ENCODE measurements around the gene NLN. TPM values are rescaled to one million over a fixed set of nuclear protein-coding genes. Genes with fewer than 3 reads are reported as not detected.
"Not testable (repeated sequence)": the region's sequence is repeated elsewhere in the genome, so short reads cannot be mapped to it uniquely, and the experiment has no call there.

The NLN gene
- total RNA-seq, 1 donor from 2014 or later, result 31.1 TPM

GRCh38 chr5:65831276-65831675 lies 109.3 kb downstream of the NLN start:
- DNase-seq (ENCODE audit: low read depth), result no peak

GRCh38 chr5:65832152-65832551 lies 110.1 kb downstream of the NLN start:
- DNase-seq (ENCODE audit: low read depth), result no peak

- DNase-seq (ENCODE audit: low read depth), result no peak
These were observed 110.7 kb downstream of the NLN start for GRCh38 chr5:65832603-65833228.

- DNase-seq (ENCODE audit: low read depth), result no peak
These were observed 111.8 kb downstream of the NLN start for GRCh38 chr5:65833780-65834179.

GRCh38 chr5:65834306-65834705 lies 112.3 kb downstream of the NLN start:
- DNase-seq (ENCODE audit: low read depth), result no peak

- no peak for DNase-seq (ENCODE audit: low read depth)
These were observed 113.2 kb downstream of the NLN start for GRCh38 chr5:65835191-65835590.

GRCh38 chr5:65837139-65837538 lies 115.1 kb downstream of the NLN start:
- peak; percentile 47 for DNase-seq (ENCODE audit: low read depth)

GRCh38 chr5:65839170-65839569 lies 117.2 kb downstream of the NLN start:
- not testable (repeated sequence) for DNase-seq (ENCODE audit: low read depth)

- no peak for DNase-seq (ENCODE audit: low read depth)
These were observed 118.1 kb downstream of the NLN start for GRCh38 chr5:65840071-65840470.

GRCh38 chr5:65844763-65845162 lies 122.8 kb downstream of the NLN start:
- not testable (repeated sequence) for DNase-seq (ENCODE audit: low read depth)

GRCh38 chr5:65846101-65846500 lies 124.1 kb downstream of the NLN start:
- DNase-seq (ENCODE audit: low read depth), result no peak

- DNase-seq (ENCODE audit: low read depth), result not testable (repeated sequence)
These were observed 125.0 kb downstream of the NLN start for GRCh38 chr5:65847019-65847418.

GRCh38 chr5:65849918-65850317 lies 127.9 kb downstream of the NLN start:
- DNase-seq (ENCODE audit: low read depth), result not testable (repeated sequence)

GRCh38 chr5:65854925-65855324 lies 132.9 kb downstream of the NLN start:
- DNase-seq (ENCODE audit: low read depth), result no peak

- DNase-seq (ENCODE audit: low read depth), result no peak
These were observed 133.8 kb downstream of the NLN start for GRCh38 chr5:65855766-65856315.

GRCh38 chr5:65856520-65856919 lies 134.5 kb downstream of the NLN start:
- DNase-seq (ENCODE audit: low read depth), result no peak

- no peak for DNase-seq (ENCODE audit: low read depth)
These were observed 136.3 kb downstream of the NLN start for GRCh38 chr5:65858316-65858715.

GRCh38 chr5:65861830-65862241 lies 139.8 kb downstream of the NLN start:
- peak; percentile 94 for DNase-seq (ENCODE audit: low read depth)

GRCh38 chr5:65862384-65862783 lies 140.4 kb downstream of the NLN start:
- DNase-seq (ENCODE audit: low read depth), result no peak

- no peak for DNase-seq (ENCODE audit: low read depth)
These were observed 141.7 kb downstream of the NLN start for GRCh38 chr5:65863747-65864146.

- no peak for DNase-seq (ENCODE audit: low read depth)
These were observed 145.0 kb downstream of the NLN start for GRCh38 chr5:65866837-65867521.

- peak; percentile 19 for DNase-seq (ENCODE audit: low read depth)
These were observed 145.7 kb downstream of the NLN start for GRCh38 chr5:65867542-65868195.
